ENCODE results near the gene MMEL1.
"Not testable (repeated sequence)": the region's sequence is repeated elsewhere in the genome, so short reads cannot be mapped to it uniquely, and the experiment has no call there.

Gene MMEL1, protein sequence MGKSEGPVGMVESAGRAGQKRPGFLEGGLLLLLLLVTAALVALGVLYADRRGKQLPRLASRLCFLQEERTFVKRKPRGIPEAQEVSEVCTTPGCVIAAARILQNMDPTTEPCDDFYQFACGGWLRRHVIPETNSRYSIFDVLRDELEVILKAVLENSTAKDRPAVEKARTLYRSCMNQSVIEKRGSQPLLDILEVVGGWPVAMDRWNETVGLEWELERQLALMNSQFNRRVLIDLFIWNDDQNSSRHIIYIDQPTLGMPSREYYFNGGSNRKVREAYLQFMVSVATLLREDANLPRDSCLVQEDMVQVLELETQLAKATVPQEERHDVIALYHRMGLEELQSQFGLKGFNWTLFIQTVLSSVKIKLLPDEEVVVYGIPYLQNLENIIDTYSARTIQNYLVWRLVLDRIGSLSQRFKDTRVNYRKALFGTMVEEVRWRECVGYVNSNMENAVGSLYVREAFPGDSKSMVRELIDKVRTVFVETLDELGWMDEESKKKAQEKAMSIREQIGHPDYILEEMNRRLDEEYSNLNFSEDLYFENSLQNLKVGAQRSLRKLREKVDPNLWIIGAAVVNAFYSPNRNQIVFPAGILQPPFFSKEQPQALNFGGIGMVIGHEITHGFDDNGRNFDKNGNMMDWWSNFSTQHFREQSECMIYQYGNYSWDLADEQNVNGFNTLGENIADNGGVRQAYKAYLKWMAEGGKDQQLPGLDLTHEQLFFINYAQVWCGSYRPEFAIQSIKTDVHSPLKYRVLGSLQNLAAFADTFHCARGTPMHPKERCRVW

DNA sequence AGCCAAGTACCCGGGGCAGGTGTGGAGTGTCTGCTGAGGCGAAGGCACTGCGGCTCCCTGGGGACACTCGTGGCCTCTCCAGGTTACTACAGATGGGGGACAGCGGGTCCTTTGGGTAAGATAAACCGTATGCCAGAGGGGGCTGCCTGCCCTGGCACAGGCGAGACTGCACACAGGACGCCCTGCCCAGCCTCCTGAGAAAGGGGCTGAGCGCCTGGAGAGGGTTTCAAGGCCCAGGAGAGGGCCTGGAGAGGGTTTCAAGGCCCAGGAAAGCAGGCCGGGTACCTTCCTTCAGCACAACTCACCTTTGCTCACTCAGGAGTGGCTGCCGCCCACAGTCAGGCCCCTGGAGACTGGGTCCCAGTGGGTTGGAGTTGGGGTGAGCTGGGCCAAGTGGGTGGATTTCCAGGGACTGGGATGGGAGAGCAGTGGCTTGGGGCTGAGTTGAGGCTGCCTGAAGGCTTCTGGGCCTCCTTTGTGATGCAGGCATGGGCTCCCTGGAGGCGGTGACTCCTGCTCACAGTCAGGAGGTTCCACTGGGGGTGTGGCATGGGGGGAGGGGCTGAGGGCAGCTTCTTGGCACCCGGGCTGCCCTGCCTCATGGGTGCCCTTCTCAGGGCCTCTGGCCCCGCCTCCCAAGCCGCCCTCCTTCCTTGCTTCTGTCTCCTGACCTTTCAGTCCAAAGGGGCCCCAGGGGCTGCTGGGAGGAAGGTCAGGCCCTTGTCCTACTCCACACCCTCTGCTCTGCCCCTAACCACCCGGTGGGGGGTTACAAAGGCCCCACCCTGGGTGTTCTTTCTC is at the start of gene MMEL1:
MMEL1 (minus strand) TSS at position 456 of the 801 bp plus-strand sequence. CDS start 3,532 bp downstream, outside the sequence.
- DNase-seq (ENCODE audit: low read depth): no peak

DNA sequence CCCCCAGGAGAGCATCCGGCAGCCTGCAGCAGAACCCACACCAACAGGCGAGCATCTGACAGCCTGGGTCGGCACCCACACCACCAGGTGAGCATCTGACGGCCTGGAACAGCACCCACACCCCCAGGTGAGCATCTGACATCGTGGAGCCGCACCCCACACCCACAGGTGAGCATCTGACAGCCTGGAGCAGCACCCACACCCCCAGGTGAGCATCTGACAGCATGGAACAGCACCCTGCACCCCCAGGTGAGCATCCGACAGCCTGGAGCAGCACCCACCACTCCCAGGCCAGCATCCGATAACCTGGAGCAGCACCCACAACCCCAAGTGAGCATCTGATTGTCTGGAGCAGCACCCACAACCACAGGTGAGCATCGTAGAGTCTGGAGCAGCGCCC is 43.9 kb upstream of the MMEL1 start:
- DNase-seq (ENCODE audit: low read depth): not testable (repeated sequence)

DNA sequence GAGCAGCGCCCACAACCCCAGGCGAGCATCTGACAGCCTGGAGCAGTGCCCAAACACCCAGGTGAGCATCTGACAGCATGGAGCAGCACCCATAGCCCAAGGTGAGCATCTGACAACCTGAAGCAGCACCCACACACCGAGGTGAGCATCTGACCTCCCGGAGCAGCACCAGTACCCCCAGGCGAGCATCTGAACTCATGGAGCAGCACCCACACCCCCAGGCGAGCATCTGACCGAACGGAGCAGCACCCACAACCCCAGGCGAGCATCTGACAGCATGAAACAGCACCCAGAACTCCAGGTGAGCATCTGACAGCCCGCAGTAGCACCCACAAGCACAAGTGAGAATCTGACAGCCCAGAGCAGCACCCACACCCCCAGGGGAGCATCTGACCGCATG is 38.8 kb upstream of the MMEL1 start:
- not testable (repeated sequence) for DNase-seq (ENCODE audit: low read depth)

DNA sequence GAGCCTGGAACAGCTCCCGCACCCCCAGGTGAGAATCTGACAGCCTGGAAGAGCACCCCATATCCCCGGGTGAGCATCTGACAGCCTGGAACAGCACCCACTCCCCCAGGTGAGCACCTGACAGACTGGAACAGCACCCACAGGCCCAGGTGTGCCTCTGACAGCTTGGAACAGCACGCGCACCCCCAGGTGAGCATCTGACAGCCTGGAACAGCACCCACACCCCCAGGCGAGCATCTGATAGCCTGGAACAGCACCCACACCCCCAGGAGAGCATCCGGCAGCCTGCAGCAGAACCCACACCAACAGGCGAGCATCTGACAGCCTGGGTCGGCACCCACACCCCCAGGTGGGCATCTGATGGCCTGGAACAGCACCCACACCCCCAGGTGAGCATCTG is 27.0 kb upstream of the MMEL1 start:
- not testable (repeated sequence) for DNase-seq (ENCODE audit: low read depth)

DNA sequence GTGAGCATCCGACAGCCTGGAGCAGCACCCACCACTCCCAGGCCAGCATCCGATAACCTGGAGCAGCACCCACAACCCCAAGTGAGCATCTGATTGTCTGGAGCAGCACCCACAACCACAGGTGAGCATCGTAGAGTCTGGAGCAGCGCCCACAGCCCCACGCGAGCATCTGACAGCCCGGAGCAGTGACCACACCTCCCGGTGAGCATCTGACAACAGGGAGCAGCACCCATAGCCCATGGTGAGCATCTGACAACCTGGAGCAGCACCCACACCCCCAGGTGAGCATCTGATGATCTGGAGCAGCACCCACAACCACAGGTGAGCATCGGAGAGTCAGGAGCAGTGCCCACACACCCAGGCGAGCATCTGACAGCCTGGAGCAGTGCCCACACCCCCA is 25.1 kb upstream of the MMEL1 start:
- DNase-seq (ENCODE audit: low read depth): not testable (repeated sequence)

DNA sequence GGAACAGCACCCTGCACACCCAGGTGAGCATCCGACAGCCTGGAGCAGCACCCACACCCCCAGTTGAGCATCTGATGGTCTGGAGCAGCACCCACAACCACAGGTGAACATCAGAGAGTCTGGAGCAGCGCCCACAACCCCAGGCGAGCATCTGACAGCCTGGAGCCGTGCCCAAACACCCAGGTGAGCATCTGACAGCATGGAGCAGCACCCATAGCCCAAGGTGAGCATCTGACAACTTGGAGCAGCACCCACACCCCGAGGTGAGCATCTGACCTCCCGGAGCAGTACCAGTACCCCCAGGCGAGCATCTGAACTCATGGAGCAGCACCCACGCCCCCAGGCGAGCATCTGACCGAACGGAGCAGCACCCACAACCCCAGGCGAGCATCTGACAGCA is 24.3 kb upstream of the MMEL1 start:
- not testable (repeated sequence) for DNase-seq (ENCODE audit: low read depth)

DNA sequence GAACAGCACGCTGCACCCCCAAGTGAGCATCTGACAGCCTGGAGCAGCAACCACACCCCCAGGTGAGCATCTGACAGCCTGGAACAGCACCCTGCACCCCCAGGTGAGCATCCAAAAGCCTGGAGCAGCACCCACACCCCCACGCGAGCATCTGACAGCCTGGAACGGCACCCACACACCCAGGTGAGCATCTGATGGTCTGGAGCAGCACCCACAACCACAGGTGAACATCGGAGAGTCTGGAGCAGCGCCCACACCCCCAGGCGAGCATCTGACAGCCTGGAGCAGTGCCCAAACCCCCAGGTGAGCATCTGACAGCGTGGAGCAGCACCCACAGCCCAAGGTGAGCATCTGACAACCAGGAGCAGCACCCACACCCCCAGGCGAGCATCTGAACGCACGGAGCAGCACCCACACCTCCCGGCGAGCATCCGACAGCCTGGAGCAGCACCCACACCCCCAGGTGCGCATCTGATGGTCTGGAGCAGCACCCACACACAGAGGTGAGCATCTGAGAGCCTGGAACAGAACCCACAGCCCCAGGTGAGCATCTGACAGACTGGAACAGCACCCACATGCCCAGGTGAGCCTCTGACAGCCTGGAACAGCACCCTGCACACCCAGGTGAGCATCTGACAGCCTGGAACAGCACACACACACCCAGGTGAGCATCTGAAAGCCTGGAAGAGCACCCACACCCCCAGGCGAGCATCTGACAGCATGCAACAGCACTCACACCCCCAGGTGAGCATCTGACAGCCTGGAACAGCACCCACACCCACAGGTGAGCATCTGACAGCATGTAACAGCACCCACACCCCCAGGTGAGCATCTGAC is 23.0 kb upstream of the MMEL1 start:
- not testable (repeated sequence) for DNase-seq (ENCODE audit: low read depth)

DNA sequence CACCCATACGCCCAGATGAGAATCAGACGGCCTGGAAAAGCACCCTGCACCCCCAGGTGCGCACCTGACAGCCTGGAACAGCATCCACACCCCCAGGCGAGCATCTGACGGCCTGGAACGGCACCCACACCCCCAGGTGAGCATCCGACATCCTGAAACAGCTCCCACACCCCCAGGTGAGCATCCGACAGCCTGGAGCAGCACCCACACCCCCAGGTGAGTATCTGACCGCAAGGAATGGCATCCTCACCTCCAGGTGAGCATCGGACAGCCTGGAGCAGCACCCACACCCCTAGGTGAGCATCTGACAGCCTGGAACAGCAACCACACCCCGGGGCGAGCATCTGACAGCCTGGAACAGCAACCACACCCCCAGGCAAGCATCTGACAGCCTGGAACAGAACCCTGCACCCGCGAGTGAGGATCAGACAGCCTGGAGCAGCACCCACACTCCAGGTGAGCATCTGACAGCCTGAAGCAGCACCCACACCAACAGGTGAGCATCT is 21.7 kb upstream of the MMEL1 start:
- not testable (repeated sequence) for DNase-seq (ENCODE audit: low read depth)

DNA sequence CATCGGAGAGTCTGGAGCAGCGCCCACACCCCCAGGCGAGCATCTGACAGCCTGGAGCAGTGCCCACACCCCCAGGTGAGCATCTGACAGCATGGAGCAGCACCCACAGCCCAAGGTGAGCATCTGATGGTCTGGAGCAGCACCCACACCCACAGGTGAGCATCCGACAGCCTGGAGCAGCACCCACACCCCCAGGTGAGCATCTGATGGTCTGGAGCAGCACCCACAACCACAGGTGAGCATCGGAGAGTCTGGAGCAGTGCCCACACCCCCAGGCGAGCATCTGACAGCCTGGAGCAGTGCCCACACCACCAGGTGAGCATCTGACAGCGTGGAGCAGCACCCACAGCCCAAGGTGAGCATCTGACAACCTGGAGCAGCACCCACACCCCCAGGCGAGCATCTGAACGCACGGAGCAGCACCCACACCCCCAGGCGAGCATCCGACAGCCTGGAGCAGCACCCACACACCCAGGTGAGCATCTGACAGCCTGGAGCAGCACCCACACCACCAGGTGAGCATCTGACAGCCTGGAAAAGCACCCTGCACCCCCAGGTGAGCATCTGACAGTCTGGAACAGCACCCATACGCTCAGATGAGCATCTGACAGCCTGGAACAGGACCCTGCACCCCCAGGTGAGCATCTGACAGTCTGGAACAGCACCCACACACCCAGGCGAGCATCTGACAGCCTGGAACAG is 21.1 kb upstream of the MMEL1 start:
- DNase-seq (ENCODE audit: low read depth): peak; percentile 40

DNA sequence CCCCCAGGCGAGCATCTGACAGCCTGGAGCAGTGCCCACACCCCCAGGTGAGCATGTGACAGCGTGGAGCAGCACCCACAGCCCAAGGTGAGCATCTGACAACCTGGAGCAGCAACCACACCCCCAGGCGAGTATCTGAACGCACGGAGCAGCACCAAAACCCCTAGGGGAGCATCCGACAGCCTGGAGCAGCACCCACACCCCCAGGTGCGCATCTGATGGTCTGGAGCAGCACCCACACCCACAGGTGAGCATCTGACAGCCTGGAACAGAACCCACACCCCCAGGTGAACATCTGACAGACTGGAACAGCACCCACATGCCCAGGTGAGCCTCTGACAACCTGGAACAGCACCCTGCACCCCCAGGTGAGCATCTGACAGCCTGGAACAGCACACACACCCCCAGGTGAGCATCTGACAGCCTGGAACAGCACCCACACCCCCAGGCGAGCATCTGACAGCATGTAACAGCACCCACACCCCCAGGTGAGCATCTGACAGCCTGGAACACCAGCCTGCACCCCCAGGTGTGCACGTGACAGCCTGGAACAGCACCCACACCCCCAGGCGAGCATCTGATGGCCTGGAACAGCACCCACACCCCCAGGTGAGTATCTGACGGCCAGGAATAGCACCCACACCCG is 20.2 kb upstream of the MMEL1 start:
- DNase-seq (ENCODE audit: low read depth): not testable (repeated sequence)

DNA sequence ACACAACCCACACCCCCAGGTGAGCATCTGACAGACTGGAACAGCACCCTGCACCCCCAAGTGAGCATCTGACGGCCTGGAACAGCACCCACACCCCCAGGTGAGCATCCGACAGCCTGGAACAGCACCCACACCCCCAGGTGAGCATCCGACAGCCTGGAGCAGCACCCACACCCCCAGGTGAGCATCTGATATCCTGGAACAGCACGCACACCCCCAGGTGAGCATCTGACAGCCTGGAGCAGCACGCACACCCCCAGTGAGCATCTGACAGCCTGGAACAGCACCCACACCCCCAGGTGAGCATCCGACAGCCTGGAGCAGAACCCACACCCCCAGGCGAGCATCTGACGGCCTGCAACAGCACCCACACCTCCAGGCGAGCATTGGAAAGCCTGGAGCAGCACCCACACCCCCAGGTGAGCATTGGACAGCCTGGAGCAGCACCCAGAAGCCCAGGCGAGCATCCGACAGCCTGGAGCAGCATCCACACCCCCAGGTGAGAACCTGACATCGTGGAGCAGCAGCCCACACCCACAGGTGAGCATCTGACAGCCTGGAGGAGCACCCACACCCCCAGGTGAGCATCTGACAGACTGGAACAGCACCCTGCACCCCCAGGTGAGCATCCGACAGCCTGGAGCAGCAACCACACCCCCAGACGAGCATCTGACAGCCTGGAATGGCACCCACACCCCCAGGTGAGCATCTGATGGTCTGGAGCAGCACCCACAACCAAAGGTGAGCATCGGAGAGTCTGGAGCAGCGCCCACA is 19.5 kb upstream of the MMEL1 start:
- DNase-seq (ENCODE audit: low read depth): not testable (repeated sequence)

DNA sequence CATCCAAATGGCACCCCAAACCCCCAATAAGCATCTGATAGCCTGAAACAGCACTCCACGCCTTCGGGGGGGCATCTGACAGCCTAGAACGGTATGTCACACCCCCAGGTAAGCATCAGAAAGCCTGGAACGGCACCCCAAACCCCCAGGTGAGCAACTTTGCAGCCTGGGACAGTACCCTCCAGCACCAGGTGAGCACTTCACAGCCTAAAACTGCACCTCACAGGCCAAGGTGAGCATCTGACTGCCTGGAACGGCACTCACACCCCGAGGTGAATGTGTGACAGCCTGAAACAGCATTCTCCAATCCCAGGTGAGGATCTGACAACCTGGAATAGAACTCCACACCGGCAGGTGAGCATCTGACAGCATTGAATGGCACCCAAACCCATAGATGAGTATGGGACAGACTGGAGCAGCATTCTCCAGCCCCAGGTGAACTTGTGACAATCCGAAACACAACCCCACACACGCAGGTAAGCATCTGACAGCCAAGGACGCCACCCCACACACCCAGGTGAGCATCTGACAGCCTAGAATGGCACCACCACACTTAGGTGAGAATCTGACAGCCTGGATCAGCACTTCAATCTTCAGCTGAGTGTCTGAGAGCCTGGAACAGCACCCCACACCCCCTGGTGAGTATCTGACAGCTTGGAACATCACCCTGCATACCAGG is 18.3 kb upstream of the MMEL1 start:
- no peak for DNase-seq (ENCODE audit: low read depth)

DNA sequence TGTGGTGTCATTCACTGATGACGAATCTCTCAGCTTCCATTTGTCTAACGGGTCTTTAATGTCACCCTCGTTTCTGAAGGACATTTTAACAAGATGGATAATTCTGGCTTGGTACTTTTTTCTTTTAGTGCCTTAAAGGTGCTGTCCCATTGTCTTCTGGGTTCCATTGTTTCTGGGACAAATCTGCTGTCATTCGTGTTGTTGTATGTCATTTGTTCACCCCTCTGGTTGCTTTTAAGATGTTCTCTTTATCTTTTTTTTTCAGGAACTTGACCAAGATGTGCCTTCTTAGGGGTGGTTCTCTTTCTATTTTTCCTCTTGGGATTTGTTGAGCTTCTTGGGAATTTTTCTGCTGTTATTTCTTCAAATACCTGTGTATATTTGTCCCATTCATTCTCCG is 14.0 kb upstream of the MMEL1 start:
- no peak for DNase-seq (ENCODE audit: low read depth)

DNA sequence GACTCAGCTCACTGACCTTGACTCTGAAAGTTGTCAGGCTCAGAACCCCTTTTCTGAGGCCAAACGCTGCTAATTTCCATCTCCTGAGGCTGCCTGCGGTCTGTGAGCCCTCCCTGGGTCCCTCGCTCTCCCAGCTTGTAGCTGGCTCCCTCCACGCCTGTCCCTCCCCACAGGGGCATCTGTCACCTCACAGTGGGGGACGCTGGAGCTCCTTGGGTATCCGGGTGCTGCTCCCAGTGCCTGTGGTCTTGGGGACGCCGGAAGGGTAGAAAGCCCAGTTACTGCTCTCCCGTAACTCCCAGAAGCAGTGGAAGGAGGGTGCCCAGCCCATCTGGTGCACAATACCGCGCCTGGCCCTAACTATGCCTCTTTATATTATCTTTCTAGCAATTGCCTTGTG is 13.0 kb upstream of the MMEL1 start:
- DNase-seq (ENCODE audit: low read depth): no peak

DNA sequence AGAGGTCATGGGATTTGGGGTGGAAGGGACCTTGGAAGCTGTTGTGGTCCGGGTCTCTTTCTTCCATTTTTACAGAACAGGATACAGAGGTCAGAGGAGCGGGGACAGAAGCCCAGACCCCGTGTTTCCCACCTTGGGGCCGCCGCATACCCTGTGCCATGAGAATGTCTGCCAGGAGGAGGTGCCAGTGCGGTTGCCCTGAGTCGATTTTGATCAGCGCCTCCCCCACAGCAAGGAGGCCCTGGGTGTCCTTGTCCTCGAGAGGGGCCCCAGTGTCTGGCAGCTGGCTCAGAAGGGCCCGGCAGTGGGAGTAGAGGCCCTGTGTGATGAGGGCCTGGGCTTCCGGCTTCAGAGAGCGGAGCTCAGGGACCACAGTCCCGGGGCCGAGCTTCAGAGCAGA is 12.3 kb upstream of the MMEL1 start:
- DNase-seq (ENCODE audit: low read depth): no peak

DNA sequence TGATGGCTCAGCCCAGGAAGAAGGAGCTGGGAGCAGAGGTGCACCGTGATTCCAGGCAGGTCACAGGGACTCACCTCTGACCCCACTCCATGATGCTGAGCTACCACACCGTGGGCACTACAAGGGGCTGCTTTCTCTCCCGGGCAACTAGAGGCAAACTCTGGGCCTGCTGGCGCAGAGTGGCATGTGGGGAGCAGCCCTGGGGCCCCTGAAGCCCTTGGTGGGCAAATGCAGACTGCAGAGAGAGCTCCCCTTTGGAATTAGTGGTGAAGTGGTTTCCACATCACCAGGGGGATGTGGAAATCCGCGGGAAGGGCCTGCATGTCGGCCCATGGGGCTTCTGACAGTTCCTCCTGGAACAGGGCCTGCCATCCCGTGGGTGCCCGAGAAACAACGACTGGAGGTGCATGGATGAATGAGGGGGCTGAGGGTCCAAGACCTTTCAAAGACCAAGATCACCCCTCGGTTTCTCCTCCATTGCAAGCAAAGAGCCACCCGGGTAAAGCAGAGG is 11.8 kb upstream of the MMEL1 start:
- no peak for DNase-seq (ENCODE audit: low read depth)

DNA sequence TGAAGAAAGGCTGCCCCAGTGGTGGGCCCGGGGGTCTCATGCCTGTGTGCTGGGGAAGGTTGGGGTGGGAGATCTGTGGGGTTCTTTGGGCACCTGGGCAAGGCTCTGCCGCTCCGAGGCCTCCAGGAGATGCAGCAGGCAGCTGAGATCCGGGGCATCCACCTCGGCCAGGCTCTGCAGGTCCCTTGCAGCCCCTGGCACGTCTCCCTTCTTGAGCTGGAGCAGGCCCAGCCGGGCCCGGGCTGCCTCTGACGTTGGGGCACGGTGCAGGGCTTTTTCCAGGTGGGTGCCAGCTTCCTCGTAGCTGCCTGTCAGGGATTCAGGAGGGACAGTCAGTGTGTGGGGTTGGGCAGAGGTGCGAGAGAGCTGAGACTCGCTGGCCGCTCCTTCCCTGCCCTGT is 11.4 kb upstream of the MMEL1 start:
- DNase-seq (ENCODE audit: low read depth): no peak

DNA sequence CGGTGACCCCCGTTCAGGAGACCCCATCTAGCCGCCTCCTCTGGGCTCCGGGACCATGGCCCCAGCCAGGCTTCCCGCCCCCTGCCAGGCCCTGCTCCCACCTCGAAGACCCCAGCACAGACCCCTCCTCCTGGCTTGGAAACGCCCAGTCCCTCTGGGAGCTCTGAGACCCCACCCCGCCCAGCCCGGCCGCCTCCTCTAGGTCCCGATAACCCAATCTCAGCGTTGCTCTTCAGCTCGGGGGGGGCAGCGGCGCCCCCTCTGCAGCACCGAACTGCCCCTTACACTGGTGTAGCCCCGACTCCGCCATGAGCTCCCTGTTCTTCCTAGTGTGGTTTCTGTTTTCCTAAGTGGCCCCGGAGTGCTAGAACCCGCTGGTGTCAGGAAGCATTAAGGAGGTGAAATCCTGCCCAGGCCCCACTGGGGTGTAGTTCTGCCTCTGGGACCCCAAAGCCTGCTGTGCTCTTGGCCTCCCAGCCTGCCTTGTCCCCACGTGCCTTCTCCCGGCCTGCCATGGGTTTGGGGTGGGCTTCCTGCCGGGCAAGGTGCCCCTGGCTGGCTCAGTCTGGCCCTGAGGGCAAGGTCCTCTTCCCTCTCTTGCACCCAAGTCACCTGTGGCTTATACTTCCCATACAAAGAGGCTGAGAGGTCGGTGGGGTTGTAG is 10.7 kb upstream of the MMEL1 start:
- DNase-seq (ENCODE audit: low read depth): no peak

Measured in T-helper 22 cell (primary cell).